ENCODE measurements around the gene PSENEN.

Gene PSENEN

DNA sequence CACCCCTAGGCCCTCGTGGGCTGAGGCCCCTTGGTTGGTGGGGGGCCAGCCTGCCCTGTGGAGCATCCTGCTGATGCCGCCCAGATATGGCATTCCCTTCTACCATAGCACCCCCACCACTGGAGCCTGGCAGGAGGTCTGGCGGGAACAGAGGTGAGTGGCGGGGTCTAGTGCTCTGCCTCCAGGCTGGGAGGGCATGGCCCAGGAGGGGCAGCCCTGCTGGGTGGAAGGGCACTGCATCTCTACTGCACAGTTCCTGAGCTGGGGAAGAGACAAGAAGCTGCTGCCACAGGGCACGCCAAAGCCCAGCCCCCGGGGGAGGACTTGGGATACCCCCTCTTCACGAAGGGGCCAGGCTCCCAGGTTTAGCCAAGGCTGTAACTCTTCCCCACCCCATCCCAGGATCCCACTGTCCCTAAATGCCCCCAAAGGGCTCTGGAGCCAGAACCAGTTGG lies 30.1 kb upstream of the PSENEN start:
- no peak overlapping the region for H3K4me3 ChIP-seq (ENCODE audit: control insufficient read depth, low read depth, low read length)
- TF ChIP-seq, protein P1, sequence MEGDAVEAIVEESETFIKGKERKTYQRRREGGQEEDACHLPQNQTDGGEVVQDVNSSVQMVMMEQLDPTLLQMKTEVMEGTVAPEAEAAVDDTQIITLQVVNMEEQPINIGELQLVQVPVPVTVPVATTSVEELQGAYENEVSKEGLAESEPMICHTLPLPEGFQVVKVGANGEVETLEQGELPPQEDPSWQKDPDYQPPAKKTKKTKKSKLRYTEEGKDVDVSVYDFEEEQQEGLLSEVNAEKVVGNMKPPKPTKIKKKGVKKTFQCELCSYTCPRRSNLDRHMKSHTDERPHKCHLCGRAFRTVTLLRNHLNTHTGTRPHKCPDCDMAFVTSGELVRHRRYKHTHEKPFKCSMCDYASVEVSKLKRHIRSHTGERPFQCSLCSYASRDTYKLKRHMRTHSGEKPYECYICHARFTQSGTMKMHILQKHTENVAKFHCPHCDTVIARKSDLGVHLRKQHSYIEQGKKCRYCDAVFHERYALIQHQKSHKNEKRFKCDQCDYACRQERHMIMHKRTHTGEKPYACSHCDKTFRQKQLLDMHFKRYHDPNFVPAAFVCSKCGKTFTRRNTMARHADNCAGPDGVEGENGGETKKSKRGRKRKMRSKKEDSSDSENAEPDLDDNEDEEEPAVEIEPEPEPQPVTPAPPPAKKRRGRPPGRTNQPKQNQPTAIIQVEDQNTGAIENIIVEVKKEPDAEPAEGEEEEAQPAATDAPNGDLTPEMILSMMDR (conservative IDR thresholded peaks at IDR 0.05; ENCODE audit: control insufficient read depth, insufficient read depth, low read depth, low read length): no peak
- no peak for DNase-seq (ENCODE audit: low read depth)

DNA sequence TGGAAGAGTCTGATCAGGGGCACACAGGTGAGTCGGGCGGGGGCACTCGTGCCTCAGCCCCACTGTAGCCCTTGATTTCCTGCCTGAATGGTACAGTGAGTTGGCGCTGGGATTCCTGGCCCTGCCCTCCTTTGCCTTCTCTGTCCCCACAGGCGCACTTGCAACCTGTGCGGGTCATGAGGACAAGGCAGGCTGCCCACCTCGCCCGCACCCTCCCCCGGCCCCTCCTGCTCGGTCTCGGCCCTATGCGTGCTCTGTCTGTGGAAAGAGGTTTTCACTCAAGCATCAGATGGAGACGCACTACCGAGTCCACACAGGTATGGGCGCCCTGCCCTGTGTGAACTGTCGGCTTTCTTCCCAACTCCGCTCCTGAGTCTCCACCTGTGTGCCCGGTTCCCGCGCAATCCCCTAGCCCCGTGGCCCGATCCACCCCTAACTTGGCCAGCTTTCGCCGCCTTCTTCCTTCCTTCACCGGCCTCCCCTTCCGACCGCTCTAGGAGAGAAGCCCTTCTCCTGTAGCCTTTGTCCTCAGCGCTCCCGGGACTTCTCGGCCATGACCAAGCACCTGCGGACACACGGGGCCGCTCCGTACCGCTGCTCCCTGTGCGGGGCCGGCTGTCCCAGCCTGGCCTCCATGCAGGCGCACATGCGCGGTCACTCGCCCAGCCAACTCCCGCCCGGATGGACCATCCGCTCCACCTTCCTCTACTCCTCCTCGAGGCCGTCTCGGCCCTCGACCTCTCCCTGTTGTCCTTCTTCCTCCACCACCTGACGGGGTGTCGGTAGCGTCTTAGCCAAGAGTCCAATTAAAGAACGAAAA lies 29.3 kb upstream of the PSENEN start:
- H3K4me3 ChIP-seq (ENCODE audit: control insufficient read depth, low read depth, low read length): peak overlapping the region; percentile 75
- TF ChIP-seq, protein P1 (conservative IDR thresholded peaks at IDR 0.05; ENCODE audit: control insufficient read depth, insufficient read depth, low read depth, low read length): no peak
- no peak for DNase-seq (ENCODE audit: low read depth)

DNA sequence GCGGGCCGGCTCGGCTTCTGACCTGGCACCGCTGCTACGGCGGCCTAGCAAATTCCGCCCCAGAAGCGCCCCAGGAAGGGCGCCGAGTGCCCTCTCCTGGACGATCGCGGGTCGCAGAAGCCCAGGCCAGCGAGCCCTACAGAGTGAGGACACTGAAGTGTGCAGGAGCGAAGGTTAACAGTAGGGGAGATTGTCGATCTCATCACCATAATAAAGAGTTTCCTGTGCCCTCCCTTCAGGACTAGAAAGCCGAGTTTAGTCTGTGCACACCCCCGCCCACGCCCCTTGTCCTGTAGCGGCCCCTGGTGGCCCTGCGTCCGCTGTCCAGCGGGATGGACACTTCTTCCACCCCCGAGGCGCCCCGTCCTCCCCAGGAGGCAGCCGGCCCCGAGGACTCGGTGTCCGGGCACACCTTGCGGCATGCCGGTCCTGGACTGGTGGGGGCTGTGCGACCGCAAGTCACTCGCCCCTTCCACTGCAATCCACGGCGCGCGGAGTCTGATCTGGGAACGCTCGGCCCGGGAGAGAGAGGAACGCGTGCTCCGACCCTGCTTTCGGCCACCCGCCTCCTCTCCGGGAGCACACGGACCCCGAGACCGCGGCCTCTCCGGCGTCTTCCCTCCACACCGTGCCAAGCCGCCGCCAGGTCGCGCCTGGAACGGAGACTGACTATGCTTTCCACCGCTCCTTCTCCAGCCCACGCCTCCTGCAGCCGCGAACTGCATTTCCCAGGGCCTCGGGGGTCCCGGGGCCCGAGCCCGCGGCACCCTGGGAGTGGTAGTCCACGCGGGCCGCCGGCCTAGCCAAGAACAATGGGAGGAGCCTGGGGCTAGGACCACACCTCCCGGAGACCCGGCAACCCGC lies 28.4 kb upstream of the PSENEN start:
- peak; percentile 92 for DNase-seq (ENCODE audit: low read depth)
- H3K4me3 ChIP-seq (ENCODE audit: control insufficient read depth, low read depth, low read length): peak overlapping the region; percentile 75
- TF ChIP-seq, protein P1 (conservative IDR thresholded peaks at IDR 0.05; ENCODE audit: control insufficient read depth, insufficient read depth, low read depth, low read length): peak; percentile 66

DNA sequence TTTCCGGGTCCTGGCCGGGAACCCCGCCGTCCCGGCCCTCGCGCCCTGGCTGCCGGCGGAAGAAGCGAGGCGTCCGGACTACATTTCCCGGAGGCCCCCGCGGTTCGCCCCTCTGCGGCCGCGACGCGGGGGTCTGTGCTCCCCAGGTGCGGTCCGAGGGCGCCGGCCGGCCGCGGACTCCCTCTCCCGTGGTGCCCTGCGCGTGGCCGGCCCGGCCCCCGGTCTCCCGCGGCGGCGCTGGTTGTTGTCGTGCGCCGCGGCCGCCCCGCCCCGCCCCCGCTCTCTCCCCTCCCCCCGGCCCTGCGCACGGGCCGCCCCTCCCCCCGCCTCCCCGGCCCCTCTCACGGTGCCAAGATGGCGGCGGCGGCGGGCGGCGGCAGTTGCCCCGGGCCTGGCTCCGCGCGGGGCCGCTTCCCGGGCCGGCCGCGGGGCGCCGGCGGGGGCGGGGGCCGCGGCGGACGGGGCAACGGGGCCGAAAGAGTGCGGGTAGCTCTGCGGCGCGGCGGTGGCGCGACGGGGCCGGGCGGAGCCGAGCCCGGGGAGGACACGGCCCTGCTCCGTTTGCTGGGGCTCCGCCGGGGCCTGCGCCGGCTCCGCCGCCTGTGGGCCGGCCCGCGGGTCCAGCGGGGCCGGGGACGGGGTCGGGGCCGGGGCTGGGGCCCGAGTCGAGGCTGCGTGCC lies 27.6 kb upstream of the PSENEN start, which contains the start of gene KMT2B:
Gene KMT2B, plus strand, starts transcription at position 339 of the 680 bp plus-strand sequence. Its CDS starts 16 bp downstream, at position 355.
- TF ChIP-seq, protein P1 (conservative IDR thresholded peaks at IDR 0.05; ENCODE audit: control insufficient read depth, insufficient read depth, low read depth, low read length): no peak
- no peak for DNase-seq (ENCODE audit: low read depth)

DNA sequence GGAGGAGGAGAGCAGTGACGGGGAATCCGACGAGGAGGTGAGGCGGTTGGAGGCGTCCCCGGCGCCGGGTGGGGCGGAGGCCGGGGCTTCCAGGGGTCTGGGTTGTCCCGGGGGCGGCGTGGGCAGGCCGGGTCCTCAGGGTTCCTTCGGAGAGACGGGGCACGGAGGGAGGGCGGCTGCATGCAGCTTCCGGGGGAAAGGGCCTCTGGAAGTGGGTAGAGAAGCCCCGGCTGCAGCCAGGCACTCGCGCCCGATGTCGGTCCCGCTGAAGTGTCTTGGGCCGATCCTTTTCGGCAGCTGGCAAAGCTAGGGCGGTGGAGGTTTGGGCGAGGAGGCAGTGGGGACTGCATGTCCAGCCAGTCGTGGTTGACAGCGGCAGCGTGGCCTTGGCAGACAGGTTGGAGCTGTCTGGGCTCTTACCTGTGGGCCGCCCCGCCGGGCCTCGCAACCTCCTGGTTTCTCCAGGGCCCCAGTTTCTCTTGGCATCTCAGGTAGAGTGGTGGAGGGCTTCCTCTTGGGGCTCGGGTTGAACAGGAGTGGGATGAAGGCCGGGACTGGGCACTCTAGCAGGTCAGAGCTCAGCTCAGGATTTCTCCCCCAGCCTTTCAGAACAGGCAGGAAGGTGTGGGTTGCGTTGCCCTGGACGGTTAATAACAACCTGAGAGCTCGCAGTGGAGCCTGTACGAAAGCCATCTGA lies 27.0 kb upstream of the PSENEN start:
- no peak for DNase-seq (ENCODE audit: low read depth)
- TF ChIP-seq, protein P1 (conservative IDR thresholded peaks at IDR 0.05; ENCODE audit: control insufficient read depth, insufficient read depth, low read depth, low read length): no peak
- peak overlapping the region; percentile 82 for H3K4me3 ChIP-seq (ENCODE audit: control insufficient read depth, low read depth, low read length)

More for the DNA sequence above, 27.6 kb upstream of the PSENEN start, which contains the start of gene KMT2B:
- H3K4me3 ChIP-seq (ENCODE audit: control insufficient read depth, low read depth, low read length): peak within 1 kb of the TSS; percentile 82
